Esophagus squamous epithelium (tissue), 4 donors: ENCODE data around the gene BAIAP2L2.

Source experiments
- POLR2A ChIP-seq, 4 donors: fragments of 450-650 bp; IDR thresholded peaks; one replicate each; pipeline ENCODE4 v1.6.1; 2017; ENCODE audit warnings: antibody characterized with exemption in 4 of 4, mild to moderate bottlenecking in 4 of 4, moderate library complexity in 3 of 4
- TF ChIP-seq, protein P1 (sequence below), 6 experiments: fragments of 450-650 bp in 4 of 6; fragments of 200-600 bp in 2 of 6; sonication (generic) in 2 of 6; IDR thresholded peaks; one replicate each; pipeline ENCODE4 v1.5.1; 2016 to 2019; ENCODE audit warnings: antibody characterized with exemption in 6 of 6, mild to moderate bottlenecking in 4 of 6, moderate library complexity in 4 of 6

DNA sequence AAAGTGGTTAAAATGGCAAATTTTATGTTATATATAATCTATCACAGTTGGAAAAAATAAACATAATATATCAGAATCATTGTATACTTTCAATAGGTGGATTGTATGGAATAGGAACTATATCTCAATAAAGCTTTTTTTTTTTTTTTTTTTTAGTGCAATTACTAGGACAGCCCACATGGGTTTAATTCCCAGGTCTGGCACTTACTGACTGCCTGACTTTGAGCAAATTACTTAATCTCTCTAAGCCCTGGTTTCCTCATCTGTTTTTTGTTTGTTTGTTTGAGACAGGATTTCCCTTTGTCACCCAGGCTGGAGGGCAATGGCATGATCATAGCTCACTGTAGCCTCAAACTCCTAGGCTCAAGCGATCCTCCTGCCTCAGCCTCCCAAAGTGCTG lies 26.1 kb upstream of the BAIAP2L2 start:
- TF ChIP-seq, protein P1, sequence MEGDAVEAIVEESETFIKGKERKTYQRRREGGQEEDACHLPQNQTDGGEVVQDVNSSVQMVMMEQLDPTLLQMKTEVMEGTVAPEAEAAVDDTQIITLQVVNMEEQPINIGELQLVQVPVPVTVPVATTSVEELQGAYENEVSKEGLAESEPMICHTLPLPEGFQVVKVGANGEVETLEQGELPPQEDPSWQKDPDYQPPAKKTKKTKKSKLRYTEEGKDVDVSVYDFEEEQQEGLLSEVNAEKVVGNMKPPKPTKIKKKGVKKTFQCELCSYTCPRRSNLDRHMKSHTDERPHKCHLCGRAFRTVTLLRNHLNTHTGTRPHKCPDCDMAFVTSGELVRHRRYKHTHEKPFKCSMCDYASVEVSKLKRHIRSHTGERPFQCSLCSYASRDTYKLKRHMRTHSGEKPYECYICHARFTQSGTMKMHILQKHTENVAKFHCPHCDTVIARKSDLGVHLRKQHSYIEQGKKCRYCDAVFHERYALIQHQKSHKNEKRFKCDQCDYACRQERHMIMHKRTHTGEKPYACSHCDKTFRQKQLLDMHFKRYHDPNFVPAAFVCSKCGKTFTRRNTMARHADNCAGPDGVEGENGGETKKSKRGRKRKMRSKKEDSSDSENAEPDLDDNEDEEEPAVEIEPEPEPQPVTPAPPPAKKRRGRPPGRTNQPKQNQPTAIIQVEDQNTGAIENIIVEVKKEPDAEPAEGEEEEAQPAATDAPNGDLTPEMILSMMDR (IDR thresholded peaks at IDR 0.05) = no peak
- TF ChIP-seq POLR2A (IDR thresholded peaks at IDR 0.05) = no peak
